DND-41 (cell line): ENCODE measurements around the gene TNFSF15.

Experiments used
- CTCF ChIP-seq: IDR thresholded peaks from 2 replicates; pipeline ENCODE4 v1.5.1; 2012; ENCODE audit warnings: borderline replicate concordance, low read length, moderate library complexity, mild to moderate bottlenecking; ENCODE audit not compliant: poor library complexity, severe bottlenecking; ENCODE audit errors: extremely low read depth
- EZH2 ChIP-seq: IDR thresholded peaks from 3 replicates; pipeline ENCODE4 v1.6.1; 2012; ENCODE audit warnings: borderline replicate concordance, low read depth, mild to moderate bottlenecking, moderate library complexity, low read length, inconsistent platforms; ENCODE audit not compliant: severe bottlenecking

DNA sequence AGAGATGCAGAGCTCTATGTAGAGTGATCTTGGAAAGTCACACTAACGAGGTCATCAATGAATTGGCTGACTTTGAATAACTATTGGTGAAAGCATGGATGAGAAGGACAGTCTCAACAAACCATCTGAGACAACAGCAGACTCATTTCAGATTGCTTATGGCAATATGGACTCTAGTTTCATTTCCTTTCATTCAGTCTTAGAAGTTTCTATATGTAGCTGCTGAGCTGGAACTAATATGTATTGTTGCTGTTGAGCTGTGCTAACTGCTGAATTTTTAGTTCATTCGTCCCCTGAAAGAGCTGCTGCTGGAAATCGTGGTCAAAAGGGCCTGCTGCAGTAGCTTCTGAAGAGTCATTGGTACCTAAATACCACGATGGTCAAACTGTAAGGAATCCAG, 31.3 kb downstream of the TNFSF15 start:
- TF ChIP-seq EZH2 = no peak
- TF ChIP-seq CTCF = no peak
